OCI-M2 (cell line): ENCODE results near the gene CCDC159.
"Not testable (repeated sequence)": the region's sequence is repeated elsewhere in the genome, so short reads cannot be mapped to it uniquely, and the experiment has no call there.

Source experiments
- DNase-seq: peaks from one replicate; lab custom pipeline; 2025; ENCODE audit not compliant: unreplicated experiment; lab: John Stamatoyannopoulos, UW

CCDC159 gene, protein sequence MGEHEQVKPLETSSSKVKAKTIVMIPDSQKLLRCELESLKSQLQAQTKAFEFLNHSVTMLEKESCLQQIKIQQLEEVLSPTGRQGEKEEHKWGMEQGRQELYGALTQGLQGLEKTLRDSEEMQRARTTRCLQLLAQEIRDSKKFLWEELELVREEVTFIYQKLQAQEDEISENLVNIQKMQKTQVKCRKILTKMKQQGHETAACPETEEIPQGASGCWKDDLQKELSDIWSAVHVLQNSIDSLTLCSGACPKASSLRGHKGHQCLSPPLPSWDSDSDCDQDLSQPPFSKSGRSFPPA

GRCh38 chr19:11346104-11346940 lies at the start of gene CCDC159, which contains the start of gene TMEM205:
Gene CCDC159, plus strand, starts transcription at chr19:11346519. Its CDS starts 88 bp downstream, at chr19:11346607.
Gene TMEM205, minus strand, starts transcription at chr19:11346268. Its CDS starts 649 bp downstream, at chr19:11345619.
- DNase-seq, result peak; percentile 100

DNA sequence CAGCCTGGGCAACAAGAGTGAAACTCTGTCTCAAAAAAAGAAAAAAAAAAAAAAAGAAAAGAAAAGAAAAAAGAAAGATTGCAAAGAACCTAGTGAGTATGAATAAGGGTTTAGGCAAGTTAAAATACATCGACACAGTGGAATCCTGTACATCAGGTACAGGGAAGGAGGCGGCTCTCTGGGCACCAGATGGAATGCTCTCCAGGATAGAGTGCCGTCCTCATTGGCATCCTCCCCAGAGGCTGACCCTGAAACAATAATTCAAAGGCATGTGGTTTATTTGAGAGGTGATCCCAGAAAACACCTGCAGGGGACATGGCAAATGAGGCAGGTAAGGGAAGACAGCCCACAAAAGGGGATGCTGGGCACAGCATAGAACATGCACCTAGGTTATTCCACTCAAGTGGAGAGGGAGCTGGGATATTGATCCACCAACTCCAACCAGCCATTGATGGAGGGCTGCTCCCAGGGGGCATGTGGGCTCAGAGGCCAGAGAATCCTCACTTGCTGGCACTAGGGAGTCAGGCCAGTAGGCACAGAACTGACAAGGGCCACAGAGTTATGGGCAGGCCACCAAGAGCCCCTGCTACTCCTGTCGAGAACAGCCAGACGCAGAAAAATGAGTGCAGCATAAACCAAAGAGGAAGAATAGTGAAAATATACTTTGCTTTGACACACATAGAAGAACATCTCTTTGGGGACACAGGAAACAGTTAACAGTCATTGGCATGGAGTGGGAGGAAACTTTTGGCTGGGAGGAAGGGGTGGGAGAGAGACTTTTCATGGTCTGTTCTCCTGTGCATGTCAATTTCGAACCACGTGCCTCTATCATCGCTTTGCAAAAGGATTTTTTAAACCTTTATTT lies 46.1 kb upstream of the CCDC159 start:
- no peak for DNase-seq

GRCh38 chr19:11300811-11301120 lies 45.6 kb upstream of the CCDC159 start:
- no peak for DNase-seq

DNA sequence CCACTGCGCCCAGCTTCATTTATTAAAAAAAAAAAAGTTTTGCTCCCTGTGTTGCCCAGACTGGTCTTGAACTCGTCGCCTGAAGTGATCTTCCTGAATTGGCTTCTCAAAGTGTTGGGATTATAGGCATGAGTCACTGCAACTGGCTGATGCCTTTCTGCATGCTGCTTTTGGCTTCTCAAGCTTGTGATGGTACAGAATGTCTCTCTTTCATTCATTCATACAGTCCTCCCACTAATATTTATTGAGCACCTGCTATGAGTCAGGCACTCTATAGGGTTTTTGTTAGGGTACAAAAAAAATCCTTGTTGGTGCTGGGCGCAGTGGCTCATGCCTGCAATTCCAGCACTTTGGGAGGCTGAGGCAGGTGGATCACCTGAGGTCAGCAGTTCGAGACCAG lies 41.4 kb upstream of the CCDC159 start:
- no peak for DNase-seq

DNA sequence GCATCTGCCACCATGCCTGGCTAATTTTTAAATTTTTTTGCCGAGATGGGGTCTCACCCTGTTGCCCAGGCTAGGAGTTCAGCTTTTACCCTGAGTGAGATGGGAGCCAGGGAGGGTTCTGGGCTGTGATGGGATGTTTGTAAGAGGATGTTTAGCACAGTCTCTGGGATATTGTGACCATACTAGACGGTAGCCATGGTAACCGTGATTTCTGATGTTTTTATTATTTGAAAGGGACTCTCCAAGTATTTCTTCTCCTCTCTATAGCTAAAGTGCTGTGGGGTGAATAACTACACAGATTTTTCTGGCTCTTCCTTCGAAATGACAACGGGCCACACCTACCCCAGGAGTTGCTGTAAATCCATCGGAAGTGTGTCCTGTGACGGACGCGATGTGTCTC lies 40.0 kb upstream of the CCDC159 start:
- DNase-seq, result no peak

DNA sequence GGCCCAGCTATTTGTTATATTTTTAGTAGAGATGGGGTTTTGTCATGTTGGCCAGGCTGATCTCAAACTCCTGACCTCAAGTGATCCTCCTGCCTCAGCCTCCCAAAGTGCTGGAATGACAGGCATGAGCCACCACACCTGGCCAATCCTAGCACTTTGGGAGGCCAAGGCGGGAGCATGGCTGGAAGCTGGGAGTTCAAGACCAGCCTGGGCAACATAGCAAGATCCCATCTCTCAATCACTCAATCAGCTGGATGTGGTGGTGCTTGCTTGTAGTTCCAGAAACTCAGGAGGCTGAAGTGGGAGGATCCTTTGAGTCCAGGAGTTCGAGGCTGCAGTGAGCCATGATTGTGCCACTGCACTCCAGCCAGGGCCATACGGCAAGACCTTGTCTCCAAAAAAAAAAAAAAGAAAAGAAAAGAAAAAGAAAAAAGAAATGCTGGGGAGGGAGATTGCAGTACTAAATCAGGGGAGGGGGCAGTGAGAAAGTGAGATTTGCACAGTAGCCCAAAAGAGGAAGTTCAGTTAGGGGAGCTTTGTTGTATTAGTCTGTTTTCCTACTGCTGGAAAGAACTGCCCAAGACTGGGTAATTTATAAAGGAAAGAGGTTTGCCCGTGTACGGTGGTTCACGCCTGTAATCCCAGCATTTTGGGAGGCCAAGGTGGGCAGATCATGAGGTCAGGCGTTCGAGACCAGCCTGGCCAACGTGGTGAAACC lies 25.9 kb upstream of the CCDC159 start:
- peak; percentile 71 for DNase-seq

DNA sequence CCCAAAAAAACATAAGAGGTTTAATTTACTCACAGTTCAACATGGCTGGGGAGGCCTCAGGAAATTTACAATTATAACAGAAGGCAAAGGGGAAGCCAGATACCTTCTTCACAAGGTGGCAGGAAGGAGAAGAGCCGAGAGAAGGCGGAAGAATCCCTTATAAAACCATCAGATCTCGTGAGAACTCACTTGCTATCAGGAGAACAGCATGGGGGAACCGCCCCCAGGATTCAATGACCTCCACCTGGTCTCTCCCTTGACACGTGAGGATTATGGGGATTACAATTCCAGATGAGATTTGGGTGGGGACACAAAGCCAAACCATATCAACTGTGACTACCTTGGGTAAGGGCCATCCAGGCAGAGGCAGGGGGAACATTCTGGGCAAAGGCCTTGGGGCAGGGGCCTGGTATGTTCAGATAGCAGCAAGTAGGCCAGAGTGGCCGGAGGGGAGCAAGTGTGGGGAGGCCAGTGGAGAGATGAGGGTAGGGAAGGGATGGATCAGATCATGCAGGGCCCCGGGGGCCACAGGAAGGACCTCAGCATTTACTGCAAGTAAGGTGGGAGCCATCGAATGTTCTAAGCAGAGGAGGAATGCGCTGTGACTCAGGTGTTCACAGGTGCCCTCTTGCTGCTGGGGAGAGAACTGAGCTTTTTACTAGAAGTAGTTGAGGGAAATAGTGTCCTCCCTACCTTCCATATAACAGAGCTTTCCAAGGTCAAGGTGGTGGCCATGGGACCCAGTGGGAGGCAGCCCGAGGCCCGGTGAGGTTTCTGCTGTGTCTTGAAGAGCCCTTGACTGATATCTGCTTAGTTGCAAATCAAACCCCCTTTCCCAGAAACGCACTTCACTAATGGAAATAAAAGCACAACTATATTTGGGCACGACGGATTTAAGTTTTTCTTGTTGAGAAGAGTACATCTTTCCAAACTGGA lies 24.9 kb upstream of the CCDC159 start:
- DNase-seq, result no peak

DNA sequence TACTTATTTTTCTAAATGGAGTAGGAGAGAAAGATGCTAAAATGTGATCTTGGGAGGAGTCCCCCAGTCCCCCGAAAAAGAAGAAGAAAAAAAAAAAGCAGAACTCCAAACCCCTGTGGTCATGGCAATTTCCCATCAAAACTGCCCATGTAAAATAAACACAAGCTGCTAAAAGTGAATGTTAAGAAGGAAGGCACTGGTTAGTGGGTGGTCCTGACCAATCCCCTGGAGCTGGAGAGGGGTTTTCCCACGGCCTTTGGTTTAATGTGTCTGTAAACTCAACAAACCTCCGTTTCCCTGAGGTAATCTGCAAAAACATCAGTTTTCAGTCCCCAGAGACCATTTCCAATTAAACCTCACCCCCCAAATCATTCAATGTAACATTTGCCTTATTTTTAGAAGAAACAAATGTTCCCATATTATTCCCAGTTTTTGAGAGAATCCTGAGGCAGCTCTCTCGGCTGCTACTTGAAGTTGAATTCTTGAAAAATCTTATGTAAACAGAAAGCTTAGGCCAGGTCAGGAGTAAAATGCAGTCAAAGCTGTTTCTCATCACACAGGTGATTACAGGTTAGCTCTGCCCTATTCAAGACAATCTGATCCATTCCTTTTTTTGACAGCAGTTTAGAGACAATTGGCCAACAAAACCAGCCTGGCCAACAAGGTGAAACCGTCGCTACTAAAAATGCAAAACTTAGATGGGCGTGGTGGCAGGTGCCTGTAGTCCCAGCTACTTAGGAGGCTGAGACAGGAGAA lies 23.9 kb upstream of the CCDC159 start:
- DNase-seq, result no peak

DNA sequence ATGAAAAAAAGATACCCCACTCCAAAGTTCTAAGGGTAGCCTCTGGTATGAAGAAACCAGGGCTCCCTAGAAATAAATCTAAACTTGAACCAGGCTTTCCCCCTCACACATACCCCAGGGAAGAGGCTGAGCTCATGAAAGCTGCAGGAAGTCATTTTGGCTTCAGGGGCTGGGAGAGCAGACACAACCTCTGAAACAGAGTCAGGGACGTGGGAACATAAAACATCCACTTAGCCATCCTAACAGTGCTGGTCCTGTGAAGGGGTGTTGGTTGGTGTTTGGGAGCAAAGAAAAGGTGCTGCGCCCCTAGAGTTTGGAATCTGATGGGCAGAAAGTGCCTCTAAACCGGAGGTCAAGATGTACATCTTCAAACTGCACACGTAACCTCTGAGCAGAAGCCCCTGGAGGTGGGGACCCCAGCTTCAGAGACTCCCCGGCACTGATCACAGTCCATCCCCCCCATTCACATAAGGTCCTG lies 22.7 kb upstream of the CCDC159 start:
- DNase-seq, result no peak

DNA sequence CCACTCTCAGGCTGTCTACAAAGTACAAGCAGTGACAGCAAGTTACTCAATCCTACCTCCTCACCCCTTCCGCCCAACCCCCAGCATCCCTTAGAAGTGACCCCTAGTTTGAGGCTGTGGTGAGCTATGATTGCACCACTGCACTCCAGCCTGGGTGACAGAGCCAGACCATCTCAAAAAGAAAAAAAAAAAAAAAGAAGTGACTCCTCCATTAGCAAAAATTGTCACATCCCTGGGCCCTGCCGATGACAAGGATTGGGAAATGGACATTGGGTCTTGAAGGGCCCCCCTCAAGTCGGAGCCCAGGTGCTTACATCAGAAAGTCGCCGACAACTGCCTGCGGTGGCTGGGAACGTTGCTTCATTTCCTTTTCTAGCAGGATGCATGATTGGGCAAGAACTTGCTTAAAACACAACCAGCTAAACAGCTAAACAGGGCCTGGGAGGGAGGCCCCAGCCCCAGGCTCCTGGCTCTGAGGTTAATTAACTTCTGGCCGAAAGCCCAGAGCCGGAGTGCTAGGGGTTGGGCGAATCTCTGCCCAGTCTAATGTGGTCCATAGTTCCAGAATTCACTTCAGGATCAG lies 22.1 kb upstream of the CCDC159 start:
- no peak for DNase-seq

- DNase-seq, result no peak
Measured at GRCh38 chr19:11324748-11325389, 21.4 kb upstream of the CCDC159 start.

DNA sequence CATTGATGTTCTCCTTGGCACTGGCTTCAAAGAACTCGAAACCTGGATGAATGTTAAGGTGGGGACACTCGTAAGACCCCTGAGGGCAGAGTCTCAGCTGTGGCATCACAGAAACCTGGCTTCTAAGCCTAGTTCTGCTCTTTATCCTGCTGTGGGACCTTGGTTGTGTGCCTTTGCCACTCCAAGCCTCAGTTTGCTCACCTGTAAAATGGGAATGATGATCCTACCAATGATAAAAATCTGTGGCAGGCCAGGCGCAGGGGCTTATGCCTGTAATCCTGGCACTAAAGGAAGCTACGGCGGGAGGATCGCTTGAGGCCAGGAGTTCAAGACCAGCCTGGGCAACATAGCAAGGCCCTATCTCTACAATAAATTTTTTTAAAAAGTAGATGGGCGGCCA lies 20.8 kb upstream of the CCDC159 start:
- DNase-seq, result no peak

DNA sequence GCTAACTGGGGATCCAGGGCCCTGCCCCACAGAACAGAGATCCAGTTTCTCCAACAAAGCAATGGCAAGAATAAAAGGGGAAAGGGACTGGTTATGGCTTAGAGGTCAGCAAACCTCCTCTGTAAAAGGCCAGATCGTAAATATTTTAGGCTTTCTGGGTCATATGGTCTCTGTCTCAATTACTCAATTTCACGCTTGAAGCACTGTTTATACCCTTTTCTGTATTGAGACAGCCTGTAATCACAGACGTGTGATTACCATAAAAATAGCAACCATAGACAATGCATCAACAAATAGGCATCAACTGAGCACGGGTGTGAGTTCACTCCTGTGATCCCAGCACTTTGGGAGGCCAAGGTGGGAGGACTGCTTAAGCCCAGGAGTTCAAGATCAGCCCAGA lies 16.2 kb upstream of the CCDC159 start:
- no peak for DNase-seq

DNA sequence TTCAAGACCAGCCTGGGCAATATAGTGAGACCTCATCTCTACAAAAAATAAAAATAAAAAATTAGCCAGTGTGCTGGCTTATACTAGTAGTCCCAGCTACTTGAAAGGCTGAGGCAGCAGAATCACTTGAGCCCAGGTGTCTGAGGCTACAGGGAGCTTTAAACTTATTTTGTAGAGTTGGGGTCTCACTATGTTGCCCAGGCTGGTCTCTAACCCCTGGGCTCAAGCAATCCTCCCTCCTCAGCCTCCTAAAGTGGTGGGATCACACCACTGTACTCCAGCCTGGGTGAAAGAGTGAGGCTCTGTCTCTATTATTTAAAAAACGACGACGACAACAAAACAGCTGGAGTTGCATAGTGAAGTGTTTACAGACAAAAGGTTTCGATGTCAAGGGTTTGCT lies 14.8 kb upstream of the CCDC159 start:
- no peak for DNase-seq

DNA sequence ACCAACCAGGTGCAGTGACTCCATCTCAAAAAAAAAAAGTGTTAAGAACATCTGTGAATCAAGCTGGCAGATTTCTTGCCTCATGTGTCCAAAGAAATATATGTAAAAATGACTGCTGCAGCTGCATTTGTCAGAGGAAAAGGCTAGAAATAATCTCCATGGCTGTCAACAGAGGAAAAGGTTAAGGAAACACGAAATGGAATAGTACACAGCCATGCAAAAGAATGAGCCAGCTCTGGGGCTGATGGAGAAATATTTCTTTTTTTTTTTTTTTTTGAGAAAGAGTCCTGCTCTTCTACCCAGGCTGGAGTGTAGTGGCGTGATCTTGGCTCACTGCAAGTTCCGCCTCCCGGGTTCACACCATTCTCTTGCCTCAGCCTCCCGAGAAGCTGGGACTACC lies 13.5 kb upstream of the CCDC159 start:
- no peak for DNase-seq

DNA sequence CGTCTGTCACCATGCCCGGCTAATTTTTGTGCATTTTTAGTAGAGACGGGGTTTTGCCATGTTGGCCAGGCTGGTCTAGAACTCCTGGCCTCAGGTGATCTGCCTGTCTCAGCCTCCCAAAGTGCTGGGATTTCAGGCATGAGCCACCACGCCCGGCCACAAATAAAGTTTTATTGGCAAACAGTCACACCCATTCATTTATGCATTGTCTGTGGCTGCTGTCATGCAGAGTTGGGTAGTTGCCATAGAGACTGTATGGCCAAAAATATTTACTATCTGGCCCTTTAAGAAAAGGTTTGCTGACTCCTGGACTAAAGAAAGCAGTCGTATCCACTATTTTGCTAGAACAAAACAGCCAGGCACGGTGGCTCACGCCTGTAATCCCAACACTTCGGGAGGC lies 12.5 kb upstream of the CCDC159 start:
- DNase-seq, result not testable (repeated sequence)

- DNase-seq, result no peak
Measured at GRCh38 chr19:11335449-11336146, 10.7 kb upstream of the CCDC159 start.
